HEK293 (cell line): ENCODE results near the gene INO80E.

Experiments used
- CTCF ChIA-PET: fragments of 350-600 bp; formaldehyde crosslinking; extraction: SDS; loops from one replicate; lab custom pipeline; 2021; ENCODE audit warnings: antibody characterized with exemption; lab: Yijun Ruan, JAX
- POLR2A ChIA-PET: fragments of 300-600 bp; formaldehyde crosslinking; extraction: SDS; loops from one replicate; lab custom pipeline; 2020; ENCODE audit warnings: antibody characterized with exemption, inconsistent platforms; lab: Yijun Ruan, JAX
- H3K27ac ChIP-seq: fragments of 200-500 bp; sonication (Bioruptor generic); 2 replicates; pipeline ENCODE4 v1.5.1; 2014; ENCODE audit warnings: low read depth, low read length, control low read depth, inconsistent platforms; ENCODE audit errors: extremely low read depth
- H3K36me3 ChIP-seq, 2 experiments: fragments of 200-500 bp in 1 of 2; sonication (Bioruptor generic) in 1 of 2; 1 replicate in 1 of 2; 2 replicates in 1 of 2; pipeline ENCODE4 v1.5.1; 2014 to 2017; ENCODE audit warnings: inconsistent platforms in 2 of 2, low read length in 2 of 2; ENCODE audit not compliant: control insufficient read depth in 2 of 2, insufficient read depth in 1 of 2
- H3K4me1 ChIP-seq: fragments of 200-500 bp; sonication (Bioruptor generic); 2 replicates; pipeline ENCODE4 v1.5.1; 2014; ENCODE audit warnings: mild to moderate bottlenecking, low read length, inconsistent platforms; ENCODE audit not compliant: control insufficient read depth, insufficient read depth
- H3K4me3 ChIP-seq: 2 replicates; pipeline ENCODE4 v1.5.1; 2011; ENCODE audit warnings: low read depth, mild to moderate bottlenecking, control low read depth, low read length, moderate library complexity
- H3K9me3 ChIP-seq: fragments of 200-500 bp; sonication (Bioruptor generic); 2 replicates; pipeline ENCODE4 v1.5.1; 2014; ENCODE audit warnings: low read depth, low read length, inconsistent platforms; ENCODE audit not compliant: control insufficient read depth, insufficient read depth
- BCL11A ChIP-seq: fragments of 450-650 bp; formaldehyde crosslinking; IDR thresholded peaks from 2 replicates; pipeline ENCODE4 v1.5.1; 2016; ENCODE audit warnings: low read depth, missing biosample characterization, missing genetic modification characterization
- EGR2 ChIP-seq: fragments of 450-650 bp; formaldehyde crosslinking; IDR thresholded peaks from 2 replicates; pipeline ENCODE4 v1.5.1; 2016; ENCODE audit warnings: low read depth, missing biosample characterization, missing genetic modification characterization
- ELK4 ChIP-seq: IDR thresholded peaks from 2 replicates; pipeline ENCODE4 v1.6.1; 2011; ENCODE audit warnings: mild to moderate bottlenecking, low read depth, low read length, borderline replicate concordance
- GLI2 ChIP-seq: fragments of 450-650 bp; formaldehyde crosslinking; IDR thresholded peaks from 2 replicates; pipeline ENCODE4; 2017; ENCODE audit warnings: missing biosample characterization, missing genetic modification characterization, low read depth, borderline replicate concordance
- GLIS1 ChIP-seq: fragments of 450-650 bp; formaldehyde crosslinking; IDR thresholded peaks from 2 replicates; pipeline ENCODE4 v1.5.1; 2016; ENCODE audit warnings: missing biosample characterization, missing genetic modification characterization
- KLF16 ChIP-seq: fragments of 450-650 bp; formaldehyde crosslinking; IDR thresholded peaks from 2 replicates; pipeline ENCODE4 v1.5.1; 2017; ENCODE audit warnings: missing biosample characterization, missing genetic modification characterization
- KLF8 ChIP-seq: fragments of 450-650 bp; formaldehyde crosslinking; IDR thresholded peaks from 2 replicates; pipeline ENCODE4 v1.5.1; 2016; ENCODE audit warnings: missing biosample characterization, missing genetic modification characterization
- REPIN1 ChIP-seq: fragments of 450-650 bp; formaldehyde crosslinking; IDR thresholded peaks from 2 replicates; pipeline ENCODE4 v1.5.1; 2017; ENCODE audit warnings: missing biosample characterization, missing genetic modification characterization, low read depth
- SCRT2 ChIP-seq: fragments of 450-650 bp; formaldehyde crosslinking; IDR thresholded peaks from 2 replicates; pipeline ENCODE4 v1.5.1; 2016; ENCODE audit warnings: missing biosample characterization, missing genetic modification characterization
- SETDB1 ChIP-seq: IDR thresholded peaks from one replicate; pipeline ENCODE4 v1.6.1; 2017; ENCODE audit warnings: mild to moderate bottlenecking, low read length, moderate library complexity, mixed read lengths; ENCODE audit not compliant: insufficient read length
- SP2 ChIP-seq: fragments of 450-650 bp; formaldehyde crosslinking; IDR thresholded peaks from 2 replicates; pipeline ENCODE4 v1.5.1; 2016; ENCODE audit warnings: missing biosample characterization, missing genetic modification characterization
- ZBTB17 ChIP-seq: fragments of 450-650 bp; formaldehyde crosslinking; IDR thresholded peaks from 2 replicates; pipeline ENCODE4 v1.5.1; 2016; ENCODE audit warnings: missing biosample characterization, missing genetic modification characterization
- ZBTB26 ChIP-seq: fragments of 450-650 bp; formaldehyde crosslinking; optimal IDR thresholded peaks from 2 replicates; pipeline ENCODE3; 2016; ENCODE audit warnings: missing biosample characterization, mild to moderate bottlenecking, missing genetic modification characterization
- ZFHX2 ChIP-seq: fragments of 450-650 bp; formaldehyde crosslinking; conservative IDR thresholded peaks from 2 replicates; pipeline ENCODE4 v1.5.1; 2016; ENCODE audit warnings: missing biosample characterization, missing genetic modification characterization
- ZFP37 ChIP-seq: fragments of 450-650 bp; formaldehyde crosslinking; IDR thresholded peaks from 2 replicates; pipeline ENCODE4 v1.5.1; 2016; ENCODE audit warnings: missing biosample characterization, missing genetic modification characterization
- ZNF10 ChIP-seq: fragments of 450-650 bp; formaldehyde crosslinking; IDR thresholded peaks from 2 replicates; pipeline ENCODE4 v1.5.1; 2017; ENCODE audit warnings: missing biosample characterization, missing genetic modification characterization
- ZNF138 ChIP-seq: fragments of 450-650 bp; formaldehyde crosslinking; IDR thresholded peaks from 2 replicates; pipeline ENCODE4 v1.5.1; 2016; ENCODE audit warnings: missing biosample characterization, missing genetic modification characterization, borderline replicate concordance
- ZNF155 ChIP-seq: fragments of 450-650 bp; formaldehyde crosslinking; IDR thresholded peaks from 2 replicates; pipeline ENCODE4 v1.5.1; 2016; ENCODE audit warnings: missing biosample characterization, missing genetic modification characterization
- ZNF202 ChIP-seq: fragments of 450-650 bp; formaldehyde crosslinking; IDR thresholded peaks from 2 replicates; pipeline ENCODE4 v1.5.1; 2016; ENCODE audit warnings: missing biosample characterization, missing genetic modification characterization, borderline replicate concordance
- ZNF23 ChIP-seq: fragments of 450-650 bp; formaldehyde crosslinking; IDR thresholded peaks from 2 replicates; pipeline ENCODE4 v1.5.1; 2016; ENCODE audit warnings: missing biosample characterization, missing genetic modification characterization, borderline replicate concordance
- ZNF394 ChIP-seq: fragments of 450-650 bp; formaldehyde crosslinking; IDR thresholded peaks from 2 replicates; pipeline ENCODE4 v1.5.1; 2016; ENCODE audit warnings: missing biosample characterization, missing genetic modification characterization, mild to moderate bottlenecking, moderate library complexity, borderline replicate concordance
- ZNF433 ChIP-seq: fragments of 450-650 bp; formaldehyde crosslinking; IDR thresholded peaks from 2 replicates; pipeline ENCODE4 v1.5.1; 2016; ENCODE audit warnings: missing biosample characterization, missing genetic modification characterization, low read depth
- ZNF626 ChIP-seq: fragments of 450-650 bp; sonication (Bioruptor Pico); formaldehyde crosslinking; IDR thresholded peaks from 2 replicates; pipeline ENCODE4 v1.5.1; 2018; ENCODE audit warnings: missing biosample characterization, missing genetic modification characterization, inconsistent platforms
- ZNF654 ChIP-seq: fragments of 450-650 bp; formaldehyde crosslinking; IDR thresholded peaks from 2 replicates; pipeline ENCODE4 v1.5.1; 2016; ENCODE audit warnings: low read depth, missing biosample characterization, missing genetic modification characterization
- ZSCAN16 ChIP-seq: fragments of 450-650 bp; formaldehyde crosslinking; IDR thresholded peaks from 2 replicates; pipeline ENCODE4 v1.5.1; 2016; ENCODE audit warnings: missing biosample characterization, missing genetic modification characterization
- TF ChIP-seq, protein P1 (sequence below): fragments of 450-650 bp; IDR thresholded peaks from 2 replicates; pipeline ENCODE4 v1.5.1; 2018; ENCODE audit warnings: missing biosample characterization, missing genetic modification characterization

Gene INO80E

GRCh38 chr16:29992344-29992967 is 3.6 kb upstream of the INO80E start:
- no peak overlapping the region for H3K27ac ChIP-seq
- no peaks in the 10 kb centered on the region for H3K9me3 ChIP-seq
- no peak for TF ChIP-seq ZNF138 (tag by site-specific recombination)
- TF ChIP-seq ZNF394 (tag by site-specific recombination), result 0 out of 2 replicates have a peak, but pooled peaks have one; percentile 21
- TF ChIP-seq KLF16 (tag by site-specific recombination), result no peak
- no peak for TF ChIP-seq SETDB1
- TF ChIP-seq ZNF202 (tag by site-specific recombination), result no peak
- TF ChIP-seq SCRT2 (tag by site-specific recombination), result no peak
- TF ChIP-seq GLI2 (tag by site-specific recombination), result no peak
- no peak for TF ChIP-seq ZNF654
- peak; percentile 50; the same call in 1 of the 2 replicates for TF ChIP-seq SP2 (tag by site-specific recombination)
- peak; percentile 64 for TF ChIP-seq ZBTB17
- no peak for TF ChIP-seq ZNF433 (tag by site-specific recombination)
- peak; percentile 85 for TF ChIP-seq GLIS1 (tag by site-specific recombination)
- peak; percentile 10 for TF ChIP-seq ZBTB26 (tag by site-specific recombination)
- no peak for TF ChIP-seq ZFP37
- TF ChIP-seq ZNF23 (tag by site-specific recombination), result no peak
- TF ChIP-seq ELK4, result no peak
- TF ChIP-seq EGR2 (tag by site-specific recombination), result peak; percentile 28; the same call in 1 of the 2 replicates
- TF ChIP-seq ZNF155 (tag by site-specific recombination), result no peak
- TF ChIP-seq REPIN1 (tag by site-specific recombination), result no peak
- no peak for TF ChIP-seq ZSCAN16
- peak; percentile 36; the same call in 1 of the 2 replicates for TF ChIP-seq ZFHX2
- ChIA-PET POLR2A (interaction anchor here (0.5 to 1.6 kb wide), 4 partner anchors 16 to 186 kb away, joined by 3 to 5 read pairs (median 4); partner anchors contain the start of genes ASPHD1, MAZ and SEZ6L2), CTCF (interaction anchor here (0.8 to 0.9 kb wide), 2 partner anchors 17 to 351 kb away, joined by 3 read pairs; no protein-coding TSS in a partner anchor)
- H3K4me3 ChIP-seq, result no peak overlapping the region
- no peaks in the 10 kb centered on the region; the same call in 1 of the 2 replicates for H3K4me1 ChIP-seq
- H3K36me3 ChIP-seq, result peaks cover 15 to 81% of the 10 kb centered on the region in 2 experiments

DNA sequence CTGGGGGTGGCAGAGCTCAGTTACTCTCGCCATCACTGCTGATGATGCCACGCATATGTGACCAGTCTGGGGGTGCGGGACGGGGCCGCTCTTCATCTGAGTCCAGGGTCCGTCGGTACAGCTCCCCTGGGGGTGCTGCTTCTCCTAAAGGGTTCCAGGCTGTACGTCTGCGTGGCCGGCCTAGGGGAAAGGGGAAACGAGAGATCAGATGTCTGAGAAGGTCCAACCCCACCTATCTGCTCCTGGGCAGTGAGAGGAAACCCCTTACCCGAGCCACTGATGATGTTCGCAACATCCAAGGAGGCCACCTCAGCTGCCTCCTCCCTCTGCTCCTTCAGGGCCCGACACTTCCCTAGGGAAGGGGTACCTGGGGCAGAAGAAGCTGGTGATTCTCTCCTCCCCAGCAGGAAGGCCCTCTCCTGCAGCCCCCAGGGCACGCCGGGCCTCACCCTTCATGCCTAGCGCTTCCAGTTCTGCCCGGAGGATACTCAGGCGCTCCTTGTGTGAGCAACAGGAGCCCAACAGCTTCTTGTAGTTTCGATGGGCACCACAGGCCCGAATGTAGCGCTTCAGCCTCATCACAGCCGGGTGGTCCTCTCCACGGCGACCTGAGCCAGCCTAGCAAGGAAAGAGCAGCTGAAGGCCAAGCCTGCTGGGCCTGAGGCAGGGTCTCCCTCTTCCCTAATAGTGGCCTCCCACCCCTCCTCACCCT is 2.7 kb upstream of the INO80E start:
- Histone ChIP-seq H3K4me3 (no peak overlapping the region), H3K36me3 (peaks cover 18 to 81% of the 10 kb centered on the region in 2 experiments)
- POLR2A ChIA-PET, result interaction anchor here (0.6 to 4.0 kb wide), 10 partner anchors 8 to 185 kb away, joined by 3 to 42 read pairs (median 3); partner anchors contain the start of genes ASPHD1, KCTD13, SEZ6L2 and TAOK2
- TF ChIP-seq SCRT2 (tag by site-specific recombination) (peak; percentile 68), ZNF10 (tag by site-specific recombination) (no peak), ZNF626 (tag by site-specific recombination) (no peak), KLF8 (no peak), BCL11A (tag by site-specific recombination) (no peak)
- TF ChIP-seq, protein P1, sequence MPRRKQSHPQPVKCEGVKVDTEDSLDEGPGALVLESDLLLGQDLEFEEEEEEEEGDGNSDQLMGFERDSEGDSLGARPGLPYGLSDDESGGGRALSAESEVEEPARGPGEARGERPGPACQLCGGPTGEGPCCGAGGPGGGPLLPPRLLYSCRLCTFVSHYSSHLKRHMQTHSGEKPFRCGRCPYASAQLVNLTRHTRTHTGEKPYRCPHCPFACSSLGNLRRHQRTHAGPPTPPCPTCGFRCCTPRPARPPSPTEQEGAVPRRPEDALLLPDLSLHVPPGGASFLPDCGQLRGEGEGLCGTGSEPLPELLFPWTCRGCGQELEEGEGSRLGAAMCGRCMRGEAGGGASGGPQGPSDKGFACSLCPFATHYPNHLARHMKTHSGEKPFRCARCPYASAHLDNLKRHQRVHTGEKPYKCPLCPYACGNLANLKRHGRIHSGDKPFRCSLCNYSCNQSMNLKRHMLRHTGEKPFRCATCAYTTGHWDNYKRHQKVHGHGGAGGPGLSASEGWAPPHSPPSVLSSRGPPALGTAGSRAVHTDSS (tag by site-specific recombination), result no peak
- TF ChIP-seq, all 188 proteins: peak for 1
- CTCF ChIA-PET, result interaction anchor here (0.6 to 1.6 kb wide), 6 partner anchors 18 to 352 kb away, joined by 3 to 4 read pairs (median 3); partner anchors contain the start of gene PAGR1
- H3K4me1 ChIP-seq, result no peaks in the 10 kb centered on the region; the same call in 1 of the 2 replicates
- no peak overlapping the region for H3K27ac ChIP-seq
- no peaks in the 10 kb centered on the region for H3K9me3 ChIP-seq
